GM21529 (cell line): Measurements from ENCODE around the gene MYEOV.

Experiments used
- ATAC-seq: cut with Tn5 transposase; IDR thresholded peaks from one replicate; pipeline ENCODE4 v1.9.1; 2021; ENCODE audit not compliant: unreplicated experiment

MYEOV gene

DNA sequence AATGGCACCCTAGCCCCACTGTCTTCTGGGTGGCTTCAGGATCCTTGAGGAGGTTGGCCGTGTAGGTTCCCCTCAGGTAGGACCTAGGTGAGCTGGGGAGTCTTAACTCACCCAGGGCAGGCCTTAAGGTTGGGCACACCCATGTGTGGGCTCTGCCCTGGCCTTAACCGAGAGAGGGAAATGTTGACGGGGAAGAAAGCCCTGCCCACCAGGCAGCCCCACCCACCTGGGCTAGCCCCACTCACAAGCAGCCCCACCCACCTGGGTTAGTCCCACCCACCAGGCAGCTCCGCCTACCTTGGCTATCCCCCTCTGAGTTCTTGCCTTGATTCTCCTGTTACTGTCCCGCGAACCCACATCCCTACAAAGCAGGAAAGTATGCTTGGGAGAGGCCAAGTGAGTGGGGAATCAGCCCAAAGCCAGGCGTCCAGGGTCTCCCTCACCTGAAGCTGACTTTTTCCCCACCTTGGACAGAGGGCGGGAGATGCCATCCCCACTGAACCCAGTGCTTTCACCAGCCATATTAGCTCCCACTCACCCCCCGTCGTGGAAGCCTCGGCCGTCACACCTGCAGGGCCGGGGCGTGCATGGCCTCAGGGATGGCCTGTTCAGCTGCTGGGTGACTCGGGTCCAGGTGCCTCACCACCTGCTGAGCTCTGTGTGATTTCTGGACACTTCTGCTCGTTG, at the start of gene MYEOV:
Gene MYEOV, plus strand, starts transcription at position 337 of the 687 bp plus-strand sequence. CDS start 1,200 bp downstream, outside the sequence.
- no peak for ATAC-seq

DNA sequence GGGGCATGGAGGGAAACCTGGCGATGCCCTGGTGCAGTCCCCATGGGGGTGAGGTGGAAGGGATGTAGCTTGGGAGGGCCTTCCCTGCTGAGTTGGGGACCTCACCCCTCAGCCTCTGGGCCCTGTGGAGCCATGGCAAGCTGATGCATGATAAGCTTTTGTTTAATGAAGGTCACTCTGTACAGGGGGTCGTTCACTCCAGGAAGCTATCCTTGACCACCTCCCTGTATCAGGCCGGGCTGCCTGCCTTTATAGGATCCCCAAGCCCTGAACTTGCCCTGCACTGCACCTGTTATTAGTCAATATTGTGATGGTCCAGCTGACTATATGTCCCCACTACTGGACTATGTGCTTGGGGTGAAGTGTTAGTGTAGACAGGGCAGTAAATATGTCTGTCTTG, 49.7 kb upstream of the MYEOV start:
- no peak for ATAC-seq

DNA sequence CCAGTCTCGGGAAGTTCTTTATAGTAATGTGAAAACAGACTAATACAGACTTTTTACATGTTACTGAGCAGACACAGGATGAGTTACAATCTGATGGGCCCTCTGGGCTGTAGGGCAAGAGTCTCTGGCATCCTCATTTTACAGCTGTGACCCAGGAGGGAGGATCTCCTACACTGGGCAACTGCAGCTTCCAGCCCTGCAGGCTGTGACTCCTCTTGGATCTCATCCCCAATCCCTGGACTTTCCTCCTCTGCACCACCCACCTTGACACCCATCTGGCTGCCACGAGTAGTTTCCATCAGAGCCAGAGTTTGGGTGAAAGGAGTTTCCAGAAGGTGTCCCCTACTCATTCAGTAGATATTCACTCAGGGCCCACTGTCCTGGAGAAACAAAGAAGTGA, 48.9 kb upstream of the MYEOV start:
- ATAC-seq: no peak

DNA sequence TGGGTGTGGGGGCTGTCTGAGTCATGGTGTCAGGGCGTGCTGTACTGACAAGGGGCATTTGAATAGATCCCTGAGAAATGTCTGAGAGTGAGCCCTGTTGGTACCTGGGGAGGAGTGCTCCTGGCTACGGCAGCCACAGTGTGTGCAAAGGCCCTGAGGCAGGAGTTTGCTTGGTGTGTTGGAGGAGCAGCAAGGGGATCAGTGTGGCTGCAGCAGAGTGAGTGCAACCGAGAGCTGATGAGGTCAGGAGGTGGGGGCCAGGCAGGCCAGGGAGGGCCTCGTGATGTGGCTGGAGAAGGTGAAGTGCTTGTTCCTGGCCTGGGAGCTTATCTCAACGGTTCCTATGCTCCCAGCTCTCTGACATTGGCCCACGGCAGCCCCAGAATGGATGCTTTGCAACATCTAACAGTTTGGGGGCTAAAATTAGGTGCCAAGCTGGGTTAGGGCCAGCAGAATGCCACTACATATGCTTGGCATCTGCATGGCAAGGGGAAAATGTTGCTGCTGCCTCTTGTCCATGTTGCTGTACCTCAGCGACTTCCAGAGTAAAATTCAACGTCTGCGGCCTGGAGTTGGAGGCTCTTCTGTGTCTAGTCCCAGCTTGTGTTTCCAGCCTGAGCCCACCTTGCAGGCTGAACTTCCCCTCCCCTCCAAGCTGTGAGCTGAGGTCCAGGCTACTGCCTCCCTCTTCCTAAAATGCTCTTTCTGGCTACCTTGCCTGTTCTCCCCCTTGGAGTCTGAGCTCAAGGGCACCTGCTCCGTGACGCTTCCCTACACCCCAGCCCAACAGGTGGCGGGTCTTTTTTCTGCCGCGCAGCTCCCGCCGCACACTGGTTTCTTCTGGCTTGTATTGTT, 48.2 kb upstream of the MYEOV start:
- no peak for ATAC-seq

DNA sequence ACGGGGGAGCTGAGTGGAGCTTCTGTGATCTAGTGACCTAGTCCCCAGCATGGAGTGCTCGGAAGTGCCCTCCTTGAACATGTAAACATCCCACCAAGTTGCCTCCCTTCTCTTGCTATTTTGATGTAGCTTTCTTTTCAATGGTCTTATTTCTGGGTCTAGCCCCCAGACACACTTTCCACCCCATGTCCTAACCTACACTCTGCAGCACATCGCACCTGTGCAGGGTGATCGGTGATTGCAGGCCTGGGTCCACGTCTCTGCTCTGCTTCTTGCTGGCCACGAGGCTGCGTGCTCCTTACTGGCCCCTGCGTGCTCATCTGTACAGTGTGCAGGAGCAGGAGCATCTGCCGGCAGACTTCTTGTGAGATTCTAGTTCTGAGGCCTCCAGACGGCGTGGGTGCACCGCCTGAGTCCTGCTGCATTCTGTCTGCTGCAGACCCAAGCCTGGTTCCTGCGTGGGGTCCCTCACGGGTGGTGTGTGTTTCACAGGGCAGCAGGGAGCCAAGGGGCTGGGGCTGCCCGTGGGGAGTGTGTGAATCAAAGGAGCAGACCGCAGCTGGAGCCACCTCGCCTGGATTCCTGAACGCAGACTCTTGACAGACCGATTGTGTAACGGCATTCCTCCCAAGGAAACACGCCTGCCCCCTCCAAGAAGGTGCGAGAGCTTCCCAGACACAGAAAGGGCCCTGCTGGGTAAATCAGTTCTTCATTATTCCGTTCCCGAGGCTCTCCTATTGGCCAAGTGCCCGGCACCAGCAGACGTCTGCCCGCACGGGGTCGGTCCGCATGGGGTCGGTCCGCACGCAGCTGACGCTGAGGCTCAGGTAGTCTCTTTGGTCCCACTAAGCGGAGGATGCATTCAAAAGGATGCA, 44.4 kb upstream of the MYEOV start:
- ATAC-seq: no peak

DNA sequence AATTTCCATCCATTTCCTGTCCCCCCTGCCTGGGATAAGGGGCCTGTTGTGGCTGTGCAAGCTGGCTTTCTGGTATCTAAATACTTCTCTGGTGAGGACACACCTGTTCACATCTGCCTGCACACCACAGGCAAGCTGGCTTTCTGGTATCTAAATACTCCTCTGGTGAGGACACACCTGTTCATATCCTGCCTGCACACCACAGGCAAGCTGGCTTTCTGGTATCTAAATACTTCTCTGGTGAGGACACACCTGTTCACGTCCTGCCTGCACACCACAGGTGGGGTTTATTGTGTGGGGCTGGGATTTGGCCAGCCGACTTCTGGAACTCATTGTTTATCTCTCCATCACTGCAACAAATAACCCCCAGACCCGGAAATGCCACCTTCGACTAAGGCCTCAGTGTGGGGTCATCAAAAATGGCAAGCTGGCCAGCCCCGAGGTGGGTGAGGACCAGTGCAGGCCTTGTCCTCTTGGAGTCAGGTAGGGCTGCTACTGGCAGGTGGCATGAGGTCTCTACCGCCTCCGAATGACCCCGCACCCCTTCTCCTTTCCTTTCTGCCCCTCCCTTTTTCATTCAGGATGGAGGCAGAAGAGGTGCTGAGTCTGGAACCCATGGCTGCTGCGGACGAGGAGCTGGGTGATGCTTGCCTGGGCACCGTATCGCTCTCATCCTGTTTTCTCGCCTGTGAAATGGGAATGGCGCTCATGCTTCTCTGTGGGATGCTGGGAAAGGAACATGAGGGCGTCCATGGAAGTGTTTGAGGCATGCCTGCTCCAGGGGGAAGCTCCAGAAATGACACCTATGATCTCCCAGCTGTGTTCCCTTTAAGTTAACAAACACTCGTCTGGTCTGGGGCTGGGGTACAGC, 43.5 kb upstream of the MYEOV start:
- no peak for ATAC-seq

DNA sequence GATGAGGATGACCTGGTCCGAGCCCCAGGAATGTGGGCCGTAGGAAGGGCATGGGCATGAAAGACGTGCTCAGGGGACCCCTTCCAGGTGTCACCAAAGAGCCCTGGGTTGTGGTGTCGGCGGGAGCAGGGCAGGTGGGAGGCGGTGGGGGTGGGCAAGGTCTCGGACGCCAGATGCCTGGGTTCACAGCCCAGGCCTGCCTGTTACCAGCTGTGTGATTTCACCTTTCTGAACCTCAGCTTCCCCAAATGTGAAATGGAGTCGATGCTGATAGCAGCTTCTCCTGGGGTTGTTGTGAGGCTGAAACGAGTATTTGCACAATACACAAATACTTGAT, 42.9 kb upstream of the MYEOV start:
- ATAC-seq: no peak

DNA sequence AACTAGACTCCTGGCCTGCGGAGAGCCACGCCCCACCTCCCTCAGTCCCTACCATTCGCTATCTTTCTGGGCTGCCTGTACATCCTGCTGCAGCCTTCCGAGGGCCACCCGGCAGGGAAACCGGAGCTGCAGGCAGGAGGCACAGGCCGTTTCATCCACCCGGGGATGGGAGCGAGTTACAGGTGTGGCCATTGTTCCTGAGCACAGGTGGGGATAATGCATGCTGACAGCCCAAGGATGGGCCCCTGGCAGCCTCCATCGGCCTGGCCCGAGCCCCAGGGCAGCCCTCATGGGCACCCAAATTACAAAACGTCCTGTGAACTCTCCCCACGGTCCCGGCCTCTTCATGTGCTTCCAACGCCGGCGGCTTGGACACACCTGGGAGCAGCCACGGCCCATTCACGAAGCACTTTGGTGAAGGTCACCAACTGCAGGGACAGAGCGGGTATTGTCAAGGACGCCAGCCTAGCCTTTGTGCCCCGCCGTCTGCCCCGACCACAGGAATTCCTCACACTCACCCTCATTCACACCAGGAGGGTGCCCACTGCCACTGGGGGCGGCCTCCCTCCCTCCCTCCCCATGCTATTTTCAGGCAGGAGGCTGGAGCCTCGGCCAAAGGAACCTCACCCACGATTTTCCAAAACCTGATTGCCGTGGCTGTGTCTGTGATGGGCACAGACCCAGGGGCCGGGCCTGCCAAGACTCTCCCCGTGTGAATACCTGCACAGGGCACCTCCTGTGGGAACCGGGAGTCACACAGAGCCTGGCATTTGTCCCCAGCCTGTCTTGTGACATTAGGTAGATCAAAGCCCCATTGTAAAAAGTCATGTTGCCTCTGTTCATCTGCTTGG, 42.1 kb upstream of the MYEOV start:
- ATAC-seq: no peak

DNA sequence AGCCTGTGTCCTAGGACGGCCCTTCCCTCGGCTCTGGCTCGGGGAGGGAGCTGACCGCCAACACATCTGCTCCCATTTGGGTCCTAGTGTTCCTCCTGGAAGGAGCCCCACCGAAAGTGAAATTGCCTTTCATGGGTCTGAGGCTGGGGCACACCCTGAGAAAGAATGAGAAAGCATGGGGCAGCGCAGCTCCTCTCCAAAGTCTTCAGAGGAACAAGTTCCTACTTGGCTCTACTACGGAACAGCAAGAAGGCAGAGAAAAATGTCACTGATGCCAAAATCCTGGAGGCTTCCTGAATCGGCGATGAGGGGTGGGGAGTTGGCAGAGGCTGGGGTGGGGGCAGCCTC, 41.5 kb upstream of the MYEOV start:
- ATAC-seq: no peak

DNA sequence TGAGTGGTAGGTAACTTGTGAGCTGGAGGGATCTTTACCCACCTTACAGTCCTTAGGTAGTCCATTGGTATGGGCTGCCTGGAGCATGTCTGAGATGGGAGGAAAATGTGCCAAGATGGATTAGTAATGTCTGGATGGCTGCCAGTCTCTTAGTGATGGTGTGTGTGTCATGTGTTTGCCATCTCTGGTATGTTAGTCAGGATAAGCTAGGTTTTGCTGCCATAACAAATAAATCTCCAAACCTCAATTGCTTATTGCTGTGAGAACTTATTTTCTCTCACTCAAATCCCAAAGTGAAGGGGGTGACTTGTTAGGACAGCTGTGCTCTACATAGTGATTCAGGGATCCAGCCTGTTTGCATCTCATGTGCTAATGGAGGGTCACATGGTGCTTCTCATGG, 40.9 kb upstream of the MYEOV start:
- ATAC-seq: no peak

DNA sequence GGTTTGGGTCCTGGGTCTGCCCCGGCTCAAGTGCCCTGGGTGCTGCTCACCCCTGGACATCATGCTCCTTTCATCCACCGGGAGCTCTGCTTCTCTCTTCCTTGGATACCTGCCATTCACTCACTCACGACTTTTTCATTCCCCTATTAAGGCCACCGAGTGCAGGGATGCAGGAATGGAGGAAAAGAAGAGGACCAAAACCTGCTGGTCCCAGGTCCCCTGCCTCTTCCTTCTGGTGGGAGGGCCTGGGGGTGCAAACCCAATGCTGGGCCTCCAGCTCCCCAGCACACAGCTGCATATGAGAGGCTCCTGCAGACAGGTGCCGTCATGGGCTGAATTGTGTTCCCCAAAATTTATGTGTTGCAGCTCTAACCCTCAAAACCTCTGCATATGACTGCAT, 36.8 kb upstream of the MYEOV start:
- no peak for ATAC-seq

DNA sequence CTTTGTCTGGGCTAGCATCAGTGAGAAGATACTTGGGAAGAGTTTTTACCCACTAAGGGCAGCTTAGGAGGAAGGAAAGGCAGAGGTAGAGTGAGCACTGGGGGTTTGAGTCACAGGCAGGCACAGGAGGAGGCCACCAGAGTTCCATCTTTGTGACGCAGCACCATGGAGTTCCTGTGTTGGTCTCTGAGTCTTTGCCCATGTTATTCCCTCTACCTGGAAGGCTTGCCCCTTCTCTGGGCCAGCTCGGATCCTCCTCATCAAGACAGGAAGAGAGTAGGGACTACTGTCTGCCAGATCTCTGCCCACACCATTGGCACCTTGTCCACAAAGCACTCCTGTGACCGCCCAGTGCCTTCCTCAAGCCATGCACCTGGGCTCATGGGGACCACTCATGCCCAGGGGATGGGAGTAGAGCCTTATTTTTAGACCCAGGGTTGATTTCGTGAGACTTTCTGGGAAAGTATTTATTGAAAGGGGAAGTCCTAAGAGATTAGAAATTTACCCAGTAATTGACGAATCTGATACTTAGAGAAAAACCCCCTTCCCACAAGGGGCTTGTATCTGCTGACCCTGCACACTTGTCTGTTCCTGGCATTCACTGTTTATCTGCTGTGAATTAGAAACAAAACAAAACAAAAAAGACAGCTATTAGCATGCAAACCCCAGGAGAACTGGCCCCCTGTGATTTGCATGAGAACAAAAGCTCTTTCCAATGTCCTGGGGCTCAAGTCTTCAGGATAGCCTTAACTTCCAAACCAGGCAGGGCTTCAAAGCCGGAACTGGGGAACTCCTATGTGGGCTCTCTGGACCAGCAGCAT, 35.9 kb upstream of the MYEOV start:
- ATAC-seq: no peak

DNA sequence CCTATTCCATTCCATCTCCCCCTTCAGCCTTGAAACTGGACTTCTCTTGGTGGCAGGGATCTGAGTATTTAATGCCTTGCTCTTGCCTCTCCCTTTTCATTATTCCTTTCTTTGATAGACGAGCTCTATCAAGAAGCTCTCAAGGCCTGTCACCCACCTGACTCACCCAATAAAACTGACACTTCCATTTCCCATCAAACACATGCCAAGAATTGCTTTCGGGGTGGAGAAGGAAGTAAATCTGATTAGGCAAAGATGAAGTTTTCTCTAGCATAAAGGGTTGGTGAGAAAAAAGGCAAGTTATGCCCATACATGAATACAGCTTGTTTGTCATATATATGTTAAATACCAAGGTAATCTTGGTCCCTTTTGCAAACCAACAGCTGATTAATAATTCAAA, 34.9 kb upstream of the MYEOV start:
- ATAC-seq: no peak

DNA sequence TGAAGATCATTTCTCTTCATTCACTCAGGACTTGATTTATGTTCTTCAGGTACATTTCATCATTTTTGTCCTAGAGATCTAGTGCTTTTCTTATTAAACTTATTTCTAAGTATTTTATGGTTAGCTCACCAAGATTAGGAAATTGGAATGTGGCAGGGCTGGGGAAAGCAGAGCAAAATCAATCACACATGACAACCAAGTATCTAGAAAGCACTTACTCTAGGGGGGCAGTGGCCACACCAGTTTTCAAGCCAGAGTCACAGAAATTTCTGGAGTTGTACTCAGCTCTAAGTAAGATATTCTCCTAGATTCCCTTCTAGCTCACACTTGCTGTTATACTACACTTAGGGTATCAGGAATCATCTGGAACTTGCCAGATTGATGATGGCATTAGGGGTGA, 33.3 kb upstream of the MYEOV start:
- ATAC-seq: no peak

DNA sequence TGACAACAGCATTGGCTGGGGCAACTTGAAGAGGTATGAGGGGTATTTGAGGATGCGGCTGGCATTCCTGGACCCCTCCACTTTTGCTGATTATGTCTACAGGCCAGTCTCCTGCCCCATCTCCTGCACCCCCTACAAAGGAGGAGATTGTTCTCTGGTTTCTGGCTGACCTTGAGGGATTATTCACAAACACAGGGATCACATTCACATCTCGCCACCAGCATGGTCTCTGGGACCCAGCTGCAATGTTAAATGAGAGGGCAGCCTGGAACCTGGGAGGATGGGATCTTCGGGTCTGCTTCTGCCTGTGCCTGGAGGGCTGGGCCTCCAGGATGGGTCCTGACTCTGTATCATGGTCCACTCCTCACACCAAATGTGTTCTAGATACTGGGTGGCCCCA, 32.8 kb upstream of the MYEOV start:
- no peak for ATAC-seq

DNA sequence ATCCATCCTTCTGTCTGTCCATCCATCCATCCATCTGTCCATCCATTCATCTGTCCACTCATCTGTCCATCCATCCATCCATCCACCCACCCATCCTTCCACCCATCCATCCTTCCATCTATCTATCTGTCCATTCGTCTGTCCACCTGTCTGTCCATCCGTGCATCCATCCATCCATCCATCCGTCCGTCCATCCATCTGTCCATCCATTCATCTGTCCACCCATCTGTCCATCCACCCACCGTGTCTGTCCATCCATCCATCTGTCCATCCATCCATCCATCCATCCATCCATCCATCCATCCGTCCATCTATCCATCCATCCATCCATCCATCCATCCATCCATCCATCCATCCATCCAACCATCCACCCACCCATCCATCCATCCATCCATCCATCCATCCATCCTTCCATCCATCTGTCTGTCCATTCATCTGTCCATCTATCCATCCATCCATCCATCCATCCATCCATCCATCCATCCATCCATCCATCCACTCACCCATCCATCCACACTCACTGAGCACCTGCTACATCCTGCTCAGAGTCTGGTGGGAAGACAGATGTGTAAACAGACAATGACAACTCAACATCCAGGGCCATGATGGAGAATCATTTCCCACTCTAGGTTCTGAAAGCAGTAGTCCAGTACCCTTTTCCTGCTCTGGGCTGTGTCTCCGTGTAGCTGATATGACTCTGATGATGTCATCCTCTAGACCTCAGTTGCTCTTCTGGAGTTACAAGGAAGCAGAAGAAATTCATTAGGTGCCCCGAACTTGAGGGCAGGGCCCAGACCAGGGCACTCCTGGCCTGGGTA, 30.8 kb upstream of the MYEOV start:
- no peak for ATAC-seq

DNA sequence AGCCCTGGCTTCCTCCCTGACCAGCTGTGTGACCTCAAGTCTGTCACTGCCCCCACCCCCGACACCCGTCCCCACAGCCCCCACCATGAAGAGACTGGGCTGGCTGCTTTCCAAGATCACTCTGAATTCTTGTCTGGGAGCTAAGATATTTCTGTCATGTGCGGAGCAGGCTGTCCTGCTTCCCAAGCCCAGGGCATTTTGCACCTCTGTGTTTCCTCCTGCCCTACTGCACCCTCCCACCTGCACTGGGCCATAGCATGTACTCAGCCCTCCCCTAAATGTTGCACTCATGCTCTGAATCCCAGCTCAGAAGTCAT, 30.3 kb upstream of the MYEOV start:
- ATAC-seq: no peak

DNA sequence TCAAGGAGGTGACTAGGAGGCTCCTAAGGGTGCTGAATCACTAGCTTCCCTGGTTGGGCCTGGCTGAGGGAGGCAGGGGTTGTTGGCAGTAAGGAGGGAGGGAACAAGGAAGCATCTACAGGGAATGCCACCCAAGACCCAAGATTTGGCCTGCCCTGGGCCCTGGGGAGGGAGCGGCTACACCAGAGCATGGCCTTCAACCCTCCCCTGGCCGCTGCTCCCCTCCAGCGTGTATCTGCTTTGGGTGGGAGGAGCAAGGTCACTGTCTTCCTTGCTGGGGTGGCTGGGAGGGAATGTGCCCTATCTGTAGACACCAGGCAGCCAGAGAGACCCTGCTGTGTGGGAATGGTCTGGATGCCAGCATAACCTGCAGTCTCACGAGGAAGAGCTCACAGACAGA, 29.5 kb upstream of the MYEOV start:
- no peak for ATAC-seq
